ENCODE measurements around the gene HOMER1. TPM values are rescaled to one million over a fixed set of nuclear protein-coding genes. Genes with fewer than 3 reads are reported as not detected.

The HOMER1 gene
- polyA plus RNA-seq, 1 donor from 2014 or later: 30.6 TPM

DNA sequence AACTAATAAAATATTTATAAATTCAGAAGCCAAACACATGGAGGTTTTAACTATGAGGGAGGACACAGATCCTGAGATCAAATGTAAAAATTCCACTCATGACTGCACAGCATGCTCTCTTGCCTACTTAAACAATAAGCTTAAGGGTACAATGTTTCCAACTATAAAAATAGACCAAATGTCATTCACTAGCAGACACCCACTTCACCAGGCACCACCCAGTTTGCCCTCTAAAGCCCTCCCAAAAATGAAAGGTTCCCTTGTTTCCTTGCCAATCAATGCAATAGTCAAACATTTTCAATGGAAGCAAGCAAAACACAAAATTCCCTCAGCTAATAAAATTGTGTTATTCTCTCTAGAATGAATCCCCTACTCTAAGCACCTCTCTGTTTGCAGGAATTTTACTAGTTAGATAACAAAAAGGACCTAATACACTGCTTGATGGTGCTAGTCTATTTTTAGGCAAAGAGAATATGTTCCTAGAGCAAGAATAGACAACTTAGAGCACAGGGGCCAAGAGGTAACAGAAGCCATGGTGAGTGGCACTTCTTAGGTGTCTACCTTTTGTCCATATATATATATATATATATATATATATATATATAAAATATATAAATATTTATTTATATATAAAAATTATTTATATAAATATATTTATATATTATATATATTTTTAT, 135.3 kb downstream of the HOMER1 start:
- H3K27ac ChIP-seq (ENCODE audit: low read length): no peak overlapping the region
- peaks cover 5% of the 10 kb centered on the region for H3K36me3 ChIP-seq (ENCODE audit: insufficient read depth, low read length)
- no peak overlapping the region for H2AFZ ChIP-seq (ENCODE audit: low read depth, low read length)
- H4K20me1 ChIP-seq (ENCODE audit: insufficient read depth): no peaks in the 10 kb centered on the region
- no peaks in the 10 kb centered on the region for H3F3A ChIP-seq (ENCODE audit: insufficient read depth, low read length, poor library complexity, severe bottlenecking)
- no peaks in the 10 kb centered on the region for H3K27me3 ChIP-seq (ENCODE audit: insufficient read depth, low read depth, low read length)
- no peak overlapping the region for H3K4me2 ChIP-seq (ENCODE audit: low read length)
- H3K9ac ChIP-seq (ENCODE audit: low read length): no peak overlapping the region
- H3K79me2 ChIP-seq (replicated peaks; ENCODE audit: insufficient read depth, low read length): no peaks in the 10 kb centered on the region
- no peak overlapping the region for H3K4me3 ChIP-seq (ENCODE audit: low read length)
- no peaks in the 10 kb centered on the region for H3K9me2 ChIP-seq (ENCODE audit: insufficient read depth, low read length)
- no peaks in the 10 kb centered on the region for H3K9me3 ChIP-seq (ENCODE audit: low read length)
- no peak for TF ChIP-seq TAF1 (IDR thresholded peaks at IDR 0.05; ENCODE audit: low read depth)
- TF ChIP-seq POLR2AphosphoS5 (IDR thresholded peaks at IDR 0.05): no peak

DNA sequence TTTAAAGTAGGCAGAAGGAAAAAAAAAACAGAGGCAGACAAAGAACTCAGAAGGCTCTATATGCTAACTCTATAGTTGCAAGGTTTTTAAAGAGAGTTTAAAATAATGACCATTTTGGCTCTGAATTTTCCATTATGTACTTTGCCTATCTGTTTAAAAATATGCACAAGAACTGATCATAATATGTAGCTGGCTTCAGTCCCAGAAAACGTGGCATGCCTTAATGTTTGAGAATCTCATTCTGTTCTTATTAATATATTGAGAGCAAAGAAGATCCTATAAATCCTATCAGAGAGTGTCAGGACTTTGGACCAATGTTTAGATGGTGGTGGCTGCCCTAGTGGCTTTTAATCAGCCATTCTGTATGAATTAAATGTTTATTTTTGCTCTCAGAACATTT, 156.5 kb downstream of the HOMER1 start:
- Histone ChIP-seq H3K27ac (ENCODE audit: low read length) (no peak overlapping the region), H3K27me3 (ENCODE audit: insufficient read depth, low read depth, low read length) (no peaks in the 10 kb centered on the region), H3K9me2 (ENCODE audit: insufficient read depth, low read length) (no peaks in the 10 kb centered on the region), H3K4me3 (ENCODE audit: low read length) (no peak overlapping the region), H3F3A (ENCODE audit: insufficient read depth, low read length, poor library complexity, severe bottlenecking) (no peaks in the 10 kb centered on the region), H3K9ac (ENCODE audit: low read length) (no peak overlapping the region), H3K36me3 (ENCODE audit: insufficient read depth, low read length) (no peaks in the 10 kb centered on the region), H4K20me1 (ENCODE audit: insufficient read depth) (no peaks in the 10 kb centered on the region), H2AFZ (ENCODE audit: low read depth, low read length) (no peak overlapping the region), H3K79me2 (replicated peaks; ENCODE audit: insufficient read depth, low read length) (no peaks in the 10 kb centered on the region), H3K4me2 (ENCODE audit: low read length) (no peak overlapping the region), H3K9me3 (ENCODE audit: low read length) (no peaks in the 10 kb centered on the region)
- no peak for TF ChIP-seq EP300 (conservative IDR thresholded peaks at IDR 0.05; ENCODE audit: poor library complexity, severe bottlenecking)
- TF ChIP-seq, protein P1, sequence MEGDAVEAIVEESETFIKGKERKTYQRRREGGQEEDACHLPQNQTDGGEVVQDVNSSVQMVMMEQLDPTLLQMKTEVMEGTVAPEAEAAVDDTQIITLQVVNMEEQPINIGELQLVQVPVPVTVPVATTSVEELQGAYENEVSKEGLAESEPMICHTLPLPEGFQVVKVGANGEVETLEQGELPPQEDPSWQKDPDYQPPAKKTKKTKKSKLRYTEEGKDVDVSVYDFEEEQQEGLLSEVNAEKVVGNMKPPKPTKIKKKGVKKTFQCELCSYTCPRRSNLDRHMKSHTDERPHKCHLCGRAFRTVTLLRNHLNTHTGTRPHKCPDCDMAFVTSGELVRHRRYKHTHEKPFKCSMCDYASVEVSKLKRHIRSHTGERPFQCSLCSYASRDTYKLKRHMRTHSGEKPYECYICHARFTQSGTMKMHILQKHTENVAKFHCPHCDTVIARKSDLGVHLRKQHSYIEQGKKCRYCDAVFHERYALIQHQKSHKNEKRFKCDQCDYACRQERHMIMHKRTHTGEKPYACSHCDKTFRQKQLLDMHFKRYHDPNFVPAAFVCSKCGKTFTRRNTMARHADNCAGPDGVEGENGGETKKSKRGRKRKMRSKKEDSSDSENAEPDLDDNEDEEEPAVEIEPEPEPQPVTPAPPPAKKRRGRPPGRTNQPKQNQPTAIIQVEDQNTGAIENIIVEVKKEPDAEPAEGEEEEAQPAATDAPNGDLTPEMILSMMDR (IDR thresholded peaks at IDR 0.05; ENCODE audit: poor library complexity, severe bottlenecking): no peak
- TF ChIP-seq EZH2 (IDR thresholded peaks at IDR 0.05; ENCODE audit: borderline replicate concordance, insufficient read depth, low read length, poor library complexity, severe bottlenecking): no peak
- TF ChIP-seq, protein P2, sequence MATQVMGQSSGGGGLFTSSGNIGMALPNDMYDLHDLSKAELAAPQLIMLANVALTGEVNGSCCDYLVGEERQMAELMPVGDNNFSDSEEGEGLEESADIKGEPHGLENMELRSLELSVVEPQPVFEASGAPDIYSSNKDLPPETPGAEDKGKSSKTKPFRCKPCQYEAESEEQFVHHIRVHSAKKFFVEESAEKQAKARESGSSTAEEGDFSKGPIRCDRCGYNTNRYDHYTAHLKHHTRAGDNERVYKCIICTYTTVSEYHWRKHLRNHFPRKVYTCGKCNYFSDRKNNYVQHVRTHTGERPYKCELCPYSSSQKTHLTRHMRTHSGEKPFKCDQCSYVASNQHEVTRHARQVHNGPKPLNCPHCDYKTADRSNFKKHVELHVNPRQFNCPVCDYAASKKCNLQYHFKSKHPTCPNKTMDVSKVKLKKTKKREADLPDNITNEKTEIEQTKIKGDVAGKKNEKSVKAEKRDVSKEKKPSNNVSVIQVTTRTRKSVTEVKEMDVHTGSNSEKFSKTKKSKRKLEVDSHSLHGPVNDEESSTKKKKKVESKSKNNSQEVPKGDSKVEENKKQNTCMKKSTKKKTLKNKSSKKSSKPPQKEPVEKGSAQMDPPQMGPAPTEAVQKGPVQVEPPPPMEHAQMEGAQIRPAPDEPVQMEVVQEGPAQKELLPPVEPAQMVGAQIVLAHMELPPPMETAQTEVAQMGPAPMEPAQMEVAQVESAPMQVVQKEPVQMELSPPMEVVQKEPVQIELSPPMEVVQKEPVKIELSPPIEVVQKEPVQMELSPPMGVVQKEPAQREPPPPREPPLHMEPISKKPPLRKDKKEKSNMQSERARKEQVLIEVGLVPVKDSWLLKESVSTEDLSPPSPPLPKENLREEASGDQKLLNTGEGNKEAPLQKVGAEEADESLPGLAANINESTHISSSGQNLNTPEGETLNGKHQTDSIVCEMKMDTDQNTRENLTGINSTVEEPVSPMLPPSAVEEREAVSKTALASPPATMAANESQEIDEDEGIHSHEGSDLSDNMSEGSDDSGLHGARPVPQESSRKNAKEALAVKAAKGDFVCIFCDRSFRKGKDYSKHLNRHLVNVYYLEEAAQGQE (IDR thresholded peaks at IDR 0.05; ENCODE audit: borderline replicate concordance): no peak
- TF ChIP-seq SMC3 (conservative IDR thresholded peaks at IDR 0.05; ENCODE audit: poor library complexity): no peak
- no peak for TF ChIP-seq RAD21 (conservative IDR thresholded peaks at IDR 0.05)
- no peak for TF ChIP-seq MXI1 (conservative IDR thresholded peaks at IDR 0.05; ENCODE audit: poor library complexity, severe bottlenecking)
- no peak for TF ChIP-seq TAF1 (IDR thresholded peaks at IDR 0.05; ENCODE audit: low read depth)
- no peak for TF ChIP-seq POLR2AphosphoS5 (IDR thresholded peaks at IDR 0.05)

Data from neural cell (in vitro differentiated cells).